Mammary epithelial cell (primary cell): ENCODE measurements around the gene TUB.

Source experiments
- EZH2 ChIP-seq: IDR thresholded peaks from 2 replicates; pipeline ENCODE4 v1.6.1; 2012; ENCODE audit warnings: low read length, inconsistent platforms, borderline replicate concordance
- TF ChIP-seq, protein P1 (sequence below), 2 donors: IDR thresholded peaks in 1 of 2; conservative IDR thresholded peaks in 1 of 2; 2 replicates each; pipeline ENCODE4 v1.5.1; 2011 to 2012; ENCODE audit warnings: inconsistent platforms in 2 of 2, low read length in 2 of 2, mild to moderate bottlenecking in 2 of 2, control low read depth in 1 of 2, low read depth in 1 of 2; ENCODE audit not compliant: insufficient read depth in 1 of 2; ENCODE audit errors: extremely low read depth in 1 of 2

DNA sequence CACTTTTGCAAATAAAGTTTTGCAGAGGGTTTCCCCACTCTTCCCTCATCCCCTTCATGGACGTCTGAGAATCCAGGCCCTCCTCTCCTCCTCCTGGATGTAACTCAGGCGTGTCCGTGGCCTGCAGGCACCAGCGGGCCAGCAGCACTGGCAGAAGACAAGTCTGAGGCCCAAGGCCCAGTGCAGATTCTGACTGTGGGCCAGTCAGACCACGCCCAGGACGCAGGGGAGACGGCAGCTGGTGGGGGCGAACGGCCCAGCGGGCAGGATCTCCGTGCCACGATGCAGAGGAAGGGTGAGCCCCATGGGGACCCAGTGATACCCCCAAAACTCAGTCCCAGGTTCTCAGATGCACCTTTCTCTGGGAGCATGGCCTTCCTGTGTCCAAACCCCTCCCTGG lies 14.4 kb downstream of the TUB start:
- TF ChIP-seq, protein P1, sequence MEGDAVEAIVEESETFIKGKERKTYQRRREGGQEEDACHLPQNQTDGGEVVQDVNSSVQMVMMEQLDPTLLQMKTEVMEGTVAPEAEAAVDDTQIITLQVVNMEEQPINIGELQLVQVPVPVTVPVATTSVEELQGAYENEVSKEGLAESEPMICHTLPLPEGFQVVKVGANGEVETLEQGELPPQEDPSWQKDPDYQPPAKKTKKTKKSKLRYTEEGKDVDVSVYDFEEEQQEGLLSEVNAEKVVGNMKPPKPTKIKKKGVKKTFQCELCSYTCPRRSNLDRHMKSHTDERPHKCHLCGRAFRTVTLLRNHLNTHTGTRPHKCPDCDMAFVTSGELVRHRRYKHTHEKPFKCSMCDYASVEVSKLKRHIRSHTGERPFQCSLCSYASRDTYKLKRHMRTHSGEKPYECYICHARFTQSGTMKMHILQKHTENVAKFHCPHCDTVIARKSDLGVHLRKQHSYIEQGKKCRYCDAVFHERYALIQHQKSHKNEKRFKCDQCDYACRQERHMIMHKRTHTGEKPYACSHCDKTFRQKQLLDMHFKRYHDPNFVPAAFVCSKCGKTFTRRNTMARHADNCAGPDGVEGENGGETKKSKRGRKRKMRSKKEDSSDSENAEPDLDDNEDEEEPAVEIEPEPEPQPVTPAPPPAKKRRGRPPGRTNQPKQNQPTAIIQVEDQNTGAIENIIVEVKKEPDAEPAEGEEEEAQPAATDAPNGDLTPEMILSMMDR (conservative IDR thresholded peaks at IDR 0.05 in 1 of 2, IDR thresholded peaks at IDR 0.05 in 1 of 2; ENCODE audit: extremely low read depth in 1 of 2, insufficient read depth in 1 of 2, low read depth in 1 of 2, low read length in 2 of 2) = no peak
- no peak for TF ChIP-seq EZH2
